Fibroblast of lung (primary cell): ENCODE measurements around the gene EPS8L2.

Source experiments
- CTCF ChIP-seq, 2 donors: IDR thresholded peaks in 1 of 2; conservative IDR thresholded peaks in 1 of 2; 1 replicate in 1 of 2; 2 replicates in 1 of 2; pipeline ENCODE4 v1.5.1; 2011 to 2012; ENCODE audit warnings: low read length in 2 of 2, control low read depth in 1 of 2, inconsistent platforms in 1 of 2, low read depth in 1 of 2, mild to moderate bottlenecking in 1 of 2
- EZH2 ChIP-seq: IDR thresholded peaks from 2 replicates; pipeline ENCODE4 v1.5.1; 2012; ENCODE audit warnings: low read length, control low read depth, mild to moderate bottlenecking; ENCODE audit errors: missing control alignments

DNA sequence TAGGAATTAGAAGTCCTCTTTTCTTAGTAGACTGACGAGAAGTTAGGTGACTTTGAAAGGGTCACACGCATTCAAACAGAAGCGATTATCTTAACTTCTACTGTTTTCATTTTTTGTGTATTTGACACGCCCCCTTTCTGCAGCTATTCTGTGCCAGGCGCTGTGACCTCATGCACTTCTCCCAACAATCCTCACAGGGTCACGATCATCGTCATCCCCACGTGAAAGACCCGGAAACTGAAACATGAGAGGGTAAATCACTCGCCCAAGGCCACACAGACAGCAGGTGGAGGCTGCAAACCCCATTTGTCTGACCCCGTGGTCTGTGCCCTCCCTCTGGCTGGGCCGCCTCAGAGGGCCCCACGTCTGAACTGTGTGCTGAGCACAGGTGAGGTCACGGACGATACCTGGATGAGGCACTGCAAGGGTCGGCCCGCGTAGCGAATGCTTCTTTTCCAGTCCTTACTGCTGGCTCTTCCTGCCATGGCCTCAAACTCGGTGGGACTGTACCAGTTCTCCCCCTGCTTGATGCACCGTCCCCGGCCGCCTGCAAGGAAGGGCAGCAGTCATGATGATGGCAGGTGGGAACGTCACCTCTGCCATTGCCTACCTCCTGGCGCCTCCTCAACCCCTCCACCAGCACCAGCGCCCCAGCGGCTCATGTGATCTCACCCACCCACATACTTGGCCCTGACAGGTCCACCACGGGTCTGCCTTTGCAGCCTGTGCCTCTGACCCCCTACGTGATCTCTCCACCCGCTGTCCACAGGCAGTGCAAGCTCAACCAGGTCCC, 19.4 kb upstream of the EPS8L2 start:
- TF ChIP-seq CTCF (conservative IDR thresholded peaks at IDR 0.05 in 1 of 2, IDR thresholded peaks at IDR 0.05 in 1 of 2; ENCODE audit: low read depth in 1 of 2, low read length in 2 of 2) (no peak), EZH2 (no peak)
